Cortex of kidney (tissue), 1 donor: Measurements from ENCODE around the gene RPA3.
"Not testable (repeated sequence)": the region's sequence is repeated elsewhere in the genome, so short reads cannot be mapped to it uniquely, and the experiment has no call there.

Experiments used
- DNase-seq: peaks from one replicate; lab custom pipeline; 2025; lab: John Stamatoyannopoulos, UW

The RPA3 gene

DNA sequence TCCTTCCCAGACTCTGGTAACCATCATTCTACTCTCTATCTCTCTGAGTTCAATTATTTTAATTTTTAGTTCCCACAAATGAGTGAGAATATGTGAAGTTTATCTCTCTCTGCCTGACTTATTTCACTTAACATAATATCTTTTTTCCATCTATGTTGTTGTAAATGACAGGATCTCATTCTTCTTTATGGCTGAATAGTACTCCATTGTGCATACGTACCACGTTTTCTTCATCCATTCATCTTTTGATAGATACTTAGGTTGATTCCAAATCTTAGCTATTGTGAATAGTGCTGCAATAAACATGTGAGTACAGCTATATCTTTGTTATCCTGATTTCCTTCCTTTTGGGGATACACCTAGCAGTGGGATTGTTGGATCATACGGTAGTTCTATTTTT is 23.9 kb downstream of the RPA3 start:
- DNase-seq = no peak

DNA sequence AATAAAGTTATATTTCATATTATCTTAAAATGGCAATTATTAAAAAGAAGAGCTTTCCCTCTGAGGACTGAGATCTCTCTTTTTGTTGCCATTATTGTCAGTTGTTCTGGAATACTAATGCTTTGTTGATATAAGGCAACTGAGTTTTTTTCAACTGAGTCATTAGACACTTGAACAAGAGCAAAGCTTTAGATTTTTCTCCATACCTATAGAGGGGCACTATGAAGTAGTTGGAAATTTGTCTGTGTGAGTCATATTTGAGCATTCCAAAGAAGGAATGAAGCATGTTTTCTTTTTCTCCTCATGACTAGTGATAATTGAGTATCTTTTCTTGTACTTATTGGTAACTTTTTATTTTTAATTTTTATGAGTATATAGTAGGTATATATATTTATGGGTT is 24.5 kb downstream of the RPA3 start:
- DNase-seq = no peak

DNA sequence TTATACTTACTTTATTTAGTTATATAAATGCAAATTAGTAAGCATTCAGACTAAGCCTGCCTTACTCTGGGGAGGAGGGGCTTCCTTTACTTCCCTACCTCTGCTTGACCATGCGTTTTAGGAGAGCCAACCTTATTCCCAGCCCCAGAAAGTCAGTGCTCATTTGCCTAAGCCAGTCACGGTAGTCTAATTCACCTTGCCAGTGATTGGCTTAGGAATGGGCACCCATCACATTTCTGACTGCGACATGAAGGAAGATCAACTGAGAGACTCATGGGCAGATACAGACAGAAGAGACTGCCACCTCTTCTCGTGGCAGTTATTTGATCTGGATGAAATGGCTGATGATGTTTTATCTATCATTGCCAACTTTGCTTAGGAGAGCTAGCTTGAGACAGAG is 29.5 kb downstream of the RPA3 start:
- DNase-seq = no peak

DNA sequence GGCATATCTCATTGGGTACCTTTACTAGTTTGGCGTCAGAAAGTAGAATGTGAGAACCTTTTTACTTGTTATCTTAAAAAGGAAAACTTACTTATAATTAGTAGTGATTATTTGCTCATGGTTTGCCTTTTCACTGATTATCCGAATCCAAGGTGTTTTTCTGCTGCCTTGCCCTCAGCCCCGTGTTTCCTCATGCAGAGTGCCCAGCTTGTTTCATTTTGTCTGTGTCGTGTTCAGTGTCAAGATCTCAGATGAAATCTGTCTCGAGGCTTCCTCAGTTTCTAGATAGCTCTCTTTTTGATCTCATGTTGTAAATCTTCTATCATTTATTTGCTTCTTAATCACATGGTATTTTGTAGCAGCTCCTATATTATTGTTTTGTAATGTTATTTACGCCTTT is 30.1 kb downstream of the RPA3 start:
- DNase-seq = no peak

DNA sequence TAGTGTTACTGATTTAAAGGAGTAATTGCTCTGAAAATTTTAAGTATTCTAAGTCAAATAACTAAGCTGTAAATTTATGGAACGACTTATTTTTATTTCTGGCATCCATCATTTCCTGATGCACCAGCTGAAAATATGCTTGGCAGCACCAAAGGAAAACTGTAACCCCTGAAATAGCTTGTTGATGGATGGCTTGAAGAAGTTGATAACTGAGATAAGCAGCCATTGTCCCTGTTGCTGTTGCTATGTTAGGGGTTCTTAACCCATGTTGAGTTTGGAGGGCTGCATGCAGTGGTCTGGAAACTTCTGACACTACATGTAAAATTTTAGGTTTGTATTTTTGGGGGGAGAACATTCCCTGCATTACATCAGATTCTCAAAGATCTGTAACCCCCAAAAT is 30.6 kb downstream of the RPA3 start:
- no peak for DNase-seq

DNA sequence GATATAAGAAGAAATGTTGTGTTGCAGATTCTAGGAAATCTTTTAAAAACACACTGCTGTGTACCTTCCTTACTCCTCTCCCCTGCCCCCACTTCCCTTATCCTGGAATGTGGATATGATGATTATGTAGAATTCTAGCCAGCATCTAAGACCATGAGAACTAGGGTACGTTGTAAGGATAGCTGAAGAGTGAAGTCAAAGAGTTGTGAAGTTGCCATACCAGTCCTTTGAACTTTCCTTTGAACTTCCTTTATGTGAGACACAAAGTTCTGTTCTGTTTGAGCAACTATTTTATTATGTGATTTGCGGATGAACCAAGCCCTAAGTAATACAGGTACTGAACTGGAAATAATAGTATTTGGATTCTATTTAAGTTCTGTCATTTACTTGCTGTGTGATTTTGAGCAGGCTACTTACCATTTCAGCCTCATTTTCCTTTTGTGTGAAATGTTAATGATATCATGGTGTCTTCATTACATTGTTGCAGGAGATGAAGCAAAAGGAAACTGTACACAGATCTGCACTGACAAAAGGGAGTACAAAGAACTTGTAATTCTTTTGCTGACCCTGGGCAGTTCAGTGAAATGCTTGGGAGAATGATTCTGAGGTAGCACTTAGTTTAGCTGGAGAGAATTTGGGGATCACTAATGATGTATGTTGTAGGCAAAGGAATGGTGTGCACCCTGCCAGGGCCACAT is 31.4 kb downstream of the RPA3 start:
- DNase-seq = no peak

DNA sequence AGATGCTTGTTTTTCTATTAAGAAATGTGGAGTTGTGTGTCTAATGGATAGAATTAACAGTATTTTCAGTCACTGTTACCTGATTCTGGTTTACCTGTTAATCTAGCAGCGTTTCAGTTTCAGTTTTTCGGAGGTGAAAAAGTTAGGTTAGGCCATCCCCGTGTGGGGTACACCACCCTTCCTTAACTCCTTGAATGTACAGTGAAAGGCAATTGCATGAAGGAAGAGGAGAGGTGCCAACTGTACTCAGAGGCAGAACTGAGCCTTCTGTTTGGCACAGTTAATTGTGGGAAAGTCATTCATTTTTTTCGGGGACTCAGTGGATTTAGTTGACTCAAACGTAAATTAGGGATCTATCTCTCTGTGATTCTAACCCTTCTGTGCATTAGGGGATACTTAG is 35.5 kb downstream of the RPA3 start:
- no peak for DNase-seq

DNA sequence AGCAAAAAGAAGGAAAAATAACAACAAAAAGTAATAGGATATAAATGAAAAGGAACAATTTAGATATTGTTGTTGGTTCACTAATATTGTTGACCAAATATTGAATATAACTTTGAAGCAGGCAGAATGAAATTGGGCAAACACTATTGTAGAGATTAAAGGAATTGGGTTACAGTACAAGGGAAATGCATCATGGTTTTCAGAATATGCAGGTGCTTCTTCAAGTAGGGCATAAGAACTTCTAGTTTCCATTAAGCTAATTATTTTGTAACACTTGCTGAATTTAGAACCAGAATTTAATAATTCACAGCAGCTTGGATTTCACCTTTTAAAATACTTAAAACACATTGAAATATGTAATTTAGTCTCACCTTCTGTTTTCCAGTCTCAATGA is 36.5 kb downstream of the RPA3 start:
- no peak for DNase-seq

DNA sequence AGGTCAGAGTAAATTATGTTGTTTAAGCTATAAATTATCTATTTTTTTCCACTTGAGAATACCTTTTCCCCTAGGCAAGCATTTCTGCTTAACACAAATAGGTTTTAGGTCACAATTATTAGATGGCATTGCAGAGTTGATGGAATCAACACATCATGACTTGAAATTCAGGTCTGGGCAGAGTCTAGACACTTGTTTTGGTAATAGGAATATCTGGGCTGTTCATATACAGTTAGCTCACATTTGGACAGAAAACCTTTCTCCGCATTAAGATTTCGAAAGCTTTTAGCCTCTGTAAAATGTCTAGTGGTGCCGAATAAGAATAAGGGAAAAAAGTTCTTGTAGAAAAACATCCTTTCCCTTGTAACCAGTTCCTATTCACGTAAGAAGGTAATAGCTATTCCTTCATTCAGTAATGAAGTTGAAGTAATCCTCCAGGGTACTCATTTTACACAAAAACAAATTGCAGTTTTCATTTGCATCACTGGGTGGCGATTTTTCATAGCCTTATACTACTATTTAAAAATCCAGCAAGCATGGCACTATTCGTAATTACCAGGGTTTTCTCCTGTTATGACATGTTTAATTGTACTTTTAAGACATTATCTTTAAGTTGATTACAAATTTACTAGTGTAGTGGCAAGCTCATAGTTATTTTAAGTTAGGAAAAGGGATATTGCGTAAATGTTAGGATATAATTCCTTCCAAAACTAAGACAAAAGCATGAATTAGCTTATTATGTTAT is 37.0 kb downstream of the RPA3 start:
- DNase-seq = no peak

DNA sequence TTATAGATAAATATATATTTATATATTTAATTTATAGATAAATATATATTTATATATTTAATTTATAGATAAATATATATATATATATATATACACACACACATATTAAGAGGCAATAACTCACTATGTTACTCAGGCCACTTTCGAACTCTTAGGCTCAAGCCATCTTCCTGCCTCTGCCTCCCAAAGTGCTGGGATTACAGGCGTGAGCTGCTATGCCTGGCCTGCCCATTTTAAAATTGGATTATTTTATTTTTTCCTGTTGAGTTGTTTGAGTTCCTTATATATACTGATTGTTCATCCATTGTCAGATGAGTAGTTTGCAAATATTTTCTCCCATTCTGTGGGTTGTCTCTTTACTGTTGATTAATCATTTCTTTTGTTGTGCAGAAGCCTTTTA is 38.8 kb downstream of the RPA3 start:
- DNase-seq = not testable (repeated sequence)

DNA sequence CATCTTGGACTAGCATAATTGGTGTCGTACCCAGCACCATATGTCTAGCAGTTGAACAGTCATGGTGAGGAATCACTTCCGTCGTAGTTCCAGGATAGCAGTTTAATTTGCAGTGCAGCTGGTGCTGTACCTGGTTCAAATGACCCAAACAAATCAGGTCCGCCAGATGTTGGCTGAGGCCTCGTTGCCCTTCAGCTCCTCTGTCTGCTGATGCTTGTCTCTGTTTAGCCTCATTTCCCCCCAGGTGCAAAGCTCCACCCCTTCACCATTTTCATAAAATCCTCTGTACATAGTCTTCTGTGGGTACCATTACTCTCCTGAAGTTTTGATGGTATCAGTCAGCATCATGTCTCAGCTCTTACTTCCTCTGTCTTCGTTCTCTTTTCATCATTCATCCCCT is 42.7 kb downstream of the RPA3 start:
- DNase-seq = no peak

DNA sequence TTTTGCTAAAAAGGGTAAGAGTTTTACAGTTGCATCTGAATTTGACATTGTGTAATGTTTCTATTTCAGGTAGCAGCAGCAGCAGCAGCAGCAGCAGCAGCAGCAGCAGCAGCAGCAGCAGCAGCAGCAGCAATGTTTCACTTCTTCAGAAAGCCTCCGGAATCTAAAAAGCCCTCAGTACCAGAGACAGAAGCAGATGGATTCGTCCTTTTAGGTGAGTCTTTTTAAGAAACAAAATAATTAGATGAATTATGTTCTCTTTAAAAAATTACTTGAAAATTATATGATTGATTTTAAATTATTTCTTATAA is 45.2 kb downstream of the RPA3 start:
- no peak for DNase-seq

DNA sequence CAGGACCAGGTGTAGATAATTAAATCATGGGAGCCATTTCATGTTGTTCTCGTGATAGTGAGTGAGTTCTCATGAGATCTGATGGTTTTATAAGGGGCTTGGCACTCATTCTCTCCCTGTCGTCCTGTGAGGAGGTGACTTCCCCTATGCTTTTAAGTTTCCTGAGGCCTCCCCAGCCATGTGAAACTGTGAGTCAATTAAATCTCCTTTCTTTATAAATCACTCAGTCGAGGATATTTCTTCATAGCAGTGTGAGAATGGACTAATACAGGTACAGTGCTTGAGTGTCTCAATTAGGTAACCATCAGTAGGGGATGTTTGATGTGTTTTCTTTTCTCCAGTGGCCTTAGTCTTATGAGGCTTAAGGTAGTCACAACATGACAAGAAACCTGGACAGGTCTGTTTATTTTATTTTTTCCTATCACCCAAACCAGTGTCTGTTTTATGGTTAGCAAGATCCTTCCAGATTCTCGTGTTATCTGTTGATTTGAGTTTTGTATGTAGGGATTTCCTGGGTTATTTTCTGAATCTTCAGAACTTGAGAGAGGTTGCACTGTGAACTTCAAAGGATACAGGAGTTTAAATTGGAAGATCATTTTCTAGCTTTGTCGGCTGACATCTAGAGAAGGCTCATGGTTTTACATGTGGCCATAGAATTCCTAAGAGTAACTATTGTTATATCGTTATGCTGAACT is 45.7 kb downstream of the RPA3 start:
- DNase-seq = no peak

DNA sequence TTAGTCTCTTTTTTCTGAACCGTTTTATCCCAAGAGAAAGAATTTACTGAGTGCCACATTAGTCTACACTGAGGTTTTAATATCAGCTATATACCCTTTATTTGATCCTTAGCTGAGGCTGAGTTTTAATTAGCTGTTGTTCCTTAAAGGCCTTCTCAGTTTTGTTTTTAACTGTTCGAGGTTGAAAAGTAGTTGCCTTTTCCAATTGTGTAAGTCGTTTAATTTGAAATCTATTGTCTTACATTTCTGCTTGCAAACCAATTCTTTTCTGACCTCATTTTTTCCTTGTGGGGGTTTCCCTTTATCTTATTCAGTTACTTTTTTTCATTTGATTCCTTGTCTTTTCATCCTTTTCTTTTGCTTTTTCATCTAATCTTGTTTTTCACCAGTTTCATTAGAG is 47.0 kb downstream of the RPA3 start:
- DNase-seq = no peak

DNA sequence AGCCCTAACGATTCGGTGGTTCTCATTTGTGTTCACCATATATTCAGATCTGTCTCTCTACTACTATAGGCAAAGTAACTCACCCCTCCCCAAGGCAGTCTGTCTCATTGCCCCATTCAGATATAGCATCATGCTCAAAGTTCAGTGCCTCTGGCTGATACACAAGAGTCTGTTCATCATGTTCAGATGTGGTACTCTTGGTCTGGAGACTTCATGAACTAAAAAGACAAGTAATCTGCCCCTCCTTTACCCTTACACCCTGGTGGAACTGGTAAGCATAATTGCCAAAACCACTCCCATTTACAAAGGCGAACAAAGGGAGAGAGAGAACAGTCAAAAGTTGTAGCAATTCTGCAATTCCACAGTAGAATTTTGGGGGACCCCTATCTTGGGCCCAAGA is 47.9 kb downstream of the RPA3 start:
- DNase-seq = no peak

DNA sequence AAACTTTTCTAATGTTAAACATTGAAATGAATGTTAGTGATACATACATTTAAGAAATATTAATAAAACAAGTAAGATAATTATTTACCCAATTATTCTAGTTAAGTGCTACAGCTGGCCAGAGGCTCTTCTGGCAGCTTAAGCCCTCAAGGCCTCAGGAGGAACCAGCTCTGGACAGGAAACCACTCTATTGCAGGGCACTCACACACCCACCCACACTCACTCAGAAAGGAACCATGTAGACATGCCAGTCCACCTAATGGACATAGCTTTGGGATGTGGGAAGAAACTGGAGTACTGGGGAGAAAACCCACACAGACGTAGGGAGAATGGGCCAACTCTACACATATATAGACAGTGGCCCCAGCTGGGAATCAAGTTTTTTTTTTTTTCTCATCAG is 49.7 kb downstream of the RPA3 start:
- DNase-seq = no peak

DNA sequence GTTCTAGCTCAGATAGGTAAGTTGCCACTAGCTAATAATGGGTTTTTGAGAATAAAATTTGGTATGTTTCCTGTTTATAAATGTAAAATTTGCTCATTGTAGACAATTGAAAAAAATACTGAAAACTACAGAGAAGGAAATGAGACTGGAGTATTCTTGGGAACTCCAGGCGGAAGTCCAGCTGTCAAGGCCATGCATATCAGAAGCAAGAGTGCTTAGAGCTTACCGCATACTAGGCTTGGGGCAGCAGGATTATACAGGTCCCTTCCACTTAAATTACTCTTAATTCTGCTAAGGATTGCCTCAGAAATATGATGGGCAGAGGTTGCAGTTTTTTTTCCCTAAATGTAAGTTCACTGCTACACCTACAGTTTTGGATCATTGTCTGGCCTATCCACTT is 51.2 kb downstream of the RPA3 start:
- DNase-seq = no peak

DNA sequence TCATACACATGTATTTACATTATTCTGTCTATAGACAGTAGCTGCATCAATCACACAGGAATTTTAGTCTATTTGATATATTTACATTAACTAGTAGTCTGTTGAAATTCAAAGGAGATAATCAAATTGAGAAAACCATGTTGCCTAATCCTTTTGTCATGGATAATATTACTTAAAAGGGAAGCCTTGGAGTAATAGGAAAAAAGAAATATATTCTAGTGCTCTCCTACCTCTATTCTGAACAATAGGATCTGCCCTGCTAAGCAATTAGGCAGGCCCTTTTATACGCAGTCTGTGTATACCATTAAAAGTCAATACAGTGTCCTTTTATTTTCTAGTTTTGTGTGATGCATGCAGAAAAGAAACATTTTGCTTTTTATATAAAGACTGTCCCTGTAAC is 53.4 kb downstream of the RPA3 start:
- no peak for DNase-seq

DNA sequence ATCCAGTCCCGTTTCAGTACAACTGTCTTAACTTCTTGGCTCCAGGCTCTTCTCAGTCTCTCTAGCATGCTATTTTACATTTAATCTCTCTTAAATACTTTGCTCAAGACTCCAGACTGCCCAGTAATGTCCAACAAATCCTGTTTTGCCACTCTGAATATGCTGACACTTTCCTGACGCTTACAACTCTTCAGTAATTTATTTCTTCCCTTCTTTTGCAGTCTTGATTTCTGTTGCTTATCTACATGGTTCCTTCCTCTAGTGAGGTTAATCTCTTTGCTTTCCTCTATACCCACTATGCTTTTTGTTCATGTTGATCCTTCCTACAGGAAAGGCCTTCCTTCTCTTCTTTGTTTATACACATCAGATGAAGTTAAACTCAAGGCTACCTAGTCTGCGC is 54.1 kb downstream of the RPA3 start:
- DNase-seq = no peak

DNA sequence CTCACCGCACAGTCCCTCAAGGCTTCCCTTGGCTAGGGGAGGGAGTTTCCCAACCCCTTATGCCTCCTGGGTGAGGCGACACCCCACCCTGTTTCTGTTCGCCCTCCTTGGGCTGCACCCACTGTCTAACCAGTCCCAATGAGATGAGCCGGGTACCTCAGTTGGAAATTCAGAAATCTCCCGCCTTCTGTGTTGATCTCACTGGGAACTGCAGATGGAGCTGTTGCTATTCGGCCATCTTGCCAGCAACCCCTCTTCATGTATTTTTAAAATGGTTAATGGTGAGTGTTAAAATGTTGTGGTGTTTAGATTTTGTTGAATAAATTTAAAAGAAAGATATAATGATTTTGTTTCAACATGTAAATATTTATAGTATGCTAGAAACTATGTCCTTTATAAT is 55.9 kb downstream of the RPA3 start:
- no peak for DNase-seq

DNA sequence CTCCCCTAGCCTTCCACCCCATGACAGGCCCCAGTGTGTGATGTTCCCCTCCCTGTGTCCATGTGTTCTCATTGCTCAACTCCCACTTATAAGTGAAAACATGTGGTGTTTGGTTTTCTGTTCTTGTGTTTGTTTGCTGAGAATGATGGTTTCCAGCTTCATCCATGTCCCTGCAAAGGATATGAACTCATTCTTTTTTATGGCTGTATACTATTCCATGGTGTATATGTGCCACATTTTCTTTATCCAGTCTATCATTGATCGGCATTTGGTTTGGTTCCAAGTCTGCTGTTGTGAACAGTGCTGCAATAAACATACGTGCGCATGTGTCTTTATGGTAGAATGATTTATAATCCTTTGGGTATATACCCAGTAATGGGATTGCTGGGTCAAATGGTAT is 61.9 kb downstream of the RPA3 start:
- not testable (repeated sequence) for DNase-seq

DNA sequence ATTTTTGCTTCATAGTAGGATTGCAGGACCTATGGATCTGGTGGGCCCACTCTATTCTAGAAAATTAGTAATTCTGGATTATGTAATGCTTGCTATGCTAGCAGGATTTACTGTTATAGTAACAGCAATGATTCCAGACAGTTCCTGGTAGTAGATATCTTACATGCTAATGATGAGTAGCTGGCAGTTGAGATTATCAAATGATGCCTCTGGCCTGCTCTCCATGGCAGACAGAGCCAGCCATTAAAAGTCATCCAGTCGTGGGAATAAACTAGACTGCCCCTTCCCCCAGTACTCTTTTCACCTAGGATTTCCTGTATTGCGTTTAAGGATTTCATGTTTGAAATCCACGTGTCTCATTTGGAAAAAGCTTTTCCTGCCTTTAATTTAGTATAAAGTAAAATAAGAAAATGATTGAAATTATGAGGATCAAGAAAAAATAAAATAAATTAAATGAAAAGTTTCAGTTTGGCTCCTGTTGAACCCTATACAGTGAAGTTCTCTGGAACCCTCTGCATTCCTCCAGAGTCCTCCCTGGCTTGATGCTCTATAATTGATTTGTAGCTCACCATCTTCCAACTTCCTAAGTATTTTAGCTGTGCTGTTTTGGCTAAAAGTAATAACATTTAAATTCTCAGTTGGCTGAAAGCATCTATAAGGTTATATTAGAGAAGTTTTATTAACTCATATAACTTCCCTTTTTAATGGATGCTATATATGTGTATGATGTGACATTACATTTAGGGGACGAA is 63.3 kb downstream of the RPA3 start:
- DNase-seq = no peak
